DOHH2 (cell line): ENCODE measurements around the gene DDX3Y.

ENCODE experiments used
- H3F3A ChIP-seq: fragments of 200-600 bp; sonication (generic), shearing (Covaris generic); 2 replicates; pipeline ENCODE4 v1.6.0; 2016; ENCODE audit warnings: antibody characterized with exemption, mild to moderate bottlenecking; ENCODE audit not compliant: control insufficient read depth, insufficient read depth
- H3K27ac ChIP-seq: fragments of 200-600 bp; sonication (generic); 2 replicates; pipeline ENCODE4 v1.5.1; 2014; ENCODE audit warnings: low read depth, mild to moderate bottlenecking, low read length, moderate library complexity
- H3K27me3 ChIP-seq: fragments of 200-600 bp; sonication (generic); 2 replicates; pipeline ENCODE4 v1.6.1; 2014; ENCODE audit warnings: mild to moderate bottlenecking, low read length, mixed read lengths; ENCODE audit not compliant: control insufficient read depth
- H3K36me3 ChIP-seq: fragments of 200-600 bp; sonication (generic); 2 replicates; pipeline ENCODE4 v1.6.1; 2014; ENCODE audit warnings: mild to moderate bottlenecking, low read length, moderate library complexity, mixed read lengths; ENCODE audit not compliant: control insufficient read depth
- H3K4me1 ChIP-seq: fragments of 200-600 bp; sonication (generic); 2 replicates; pipeline ENCODE4 v1.6.1; 2014; ENCODE audit warnings: mild to moderate bottlenecking, low read length, mixed read lengths; ENCODE audit not compliant: control insufficient read depth
- H3K4me2 ChIP-seq: fragments of 200-600 bp; sonication (generic); 2 replicates; pipeline ENCODE4 v1.6.0; 2014; ENCODE audit warnings: mild to moderate bottlenecking, low read length, moderate library complexity
- H3K4me3 ChIP-seq: fragments of 200-600 bp; sonication (generic); 2 replicates; pipeline ENCODE4 v1.5.1; 2014; ENCODE audit warnings: mild to moderate bottlenecking, low read length, mixed read lengths
- H3K79me2 ChIP-seq: fragments of 200-600 bp; sonication (generic); 2 replicates; pipeline ENCODE4 v1.6.1; 2014; ENCODE audit warnings: mild to moderate bottlenecking, low read length, mixed read lengths; ENCODE audit not compliant: control insufficient read depth
- H3K9me2 ChIP-seq: fragments of 200-600 bp; sonication (generic); replicated peaks from 2 replicates; pipeline ENCODE4 v1.6.1; 2014; ENCODE audit warnings: mild to moderate bottlenecking, low read length, mixed read lengths; ENCODE audit not compliant: control insufficient read depth
- H3K9me3 ChIP-seq: fragments of 200-600 bp; sonication (generic); 2 replicates; pipeline ENCODE4 v1.6.1; 2014; ENCODE audit warnings: antibody characterized with exemption, low read length, mixed read lengths; ENCODE audit not compliant: control insufficient read depth, insufficient read depth
- H4K20me1 ChIP-seq: fragments of 200-600 bp; sonication (generic); 2 replicates; pipeline ENCODE4 v1.6.0; 2014; ENCODE audit warnings: low read depth, mild to moderate bottlenecking, antibody characterized with exemption, low read length, moderate library complexity; ENCODE audit not compliant: control insufficient read depth, insufficient read depth
- EZH2phosphoT487 ChIP-seq: fragments of 200-600 bp; sonication (generic); IDR thresholded peaks from 2 replicates; pipeline ENCODE4 v1.6.1; 2017; ENCODE audit warnings: borderline replicate concordance, mild to moderate bottlenecking, antibody characterized with exemption, low read length, moderate library complexity, mixed read lengths
- TF ChIP-seq, protein P1 (sequence below): fragments of 200-600 bp; sonication (generic); IDR thresholded peaks from one replicate; pipeline ENCODE4 v1.5.1; 2014; ENCODE audit warnings: antibody characterized with exemption, mild to moderate bottlenecking, low read depth, low read length; ENCODE audit not compliant: poor library complexity, severe bottlenecking

DDX3Y gene

DNA sequence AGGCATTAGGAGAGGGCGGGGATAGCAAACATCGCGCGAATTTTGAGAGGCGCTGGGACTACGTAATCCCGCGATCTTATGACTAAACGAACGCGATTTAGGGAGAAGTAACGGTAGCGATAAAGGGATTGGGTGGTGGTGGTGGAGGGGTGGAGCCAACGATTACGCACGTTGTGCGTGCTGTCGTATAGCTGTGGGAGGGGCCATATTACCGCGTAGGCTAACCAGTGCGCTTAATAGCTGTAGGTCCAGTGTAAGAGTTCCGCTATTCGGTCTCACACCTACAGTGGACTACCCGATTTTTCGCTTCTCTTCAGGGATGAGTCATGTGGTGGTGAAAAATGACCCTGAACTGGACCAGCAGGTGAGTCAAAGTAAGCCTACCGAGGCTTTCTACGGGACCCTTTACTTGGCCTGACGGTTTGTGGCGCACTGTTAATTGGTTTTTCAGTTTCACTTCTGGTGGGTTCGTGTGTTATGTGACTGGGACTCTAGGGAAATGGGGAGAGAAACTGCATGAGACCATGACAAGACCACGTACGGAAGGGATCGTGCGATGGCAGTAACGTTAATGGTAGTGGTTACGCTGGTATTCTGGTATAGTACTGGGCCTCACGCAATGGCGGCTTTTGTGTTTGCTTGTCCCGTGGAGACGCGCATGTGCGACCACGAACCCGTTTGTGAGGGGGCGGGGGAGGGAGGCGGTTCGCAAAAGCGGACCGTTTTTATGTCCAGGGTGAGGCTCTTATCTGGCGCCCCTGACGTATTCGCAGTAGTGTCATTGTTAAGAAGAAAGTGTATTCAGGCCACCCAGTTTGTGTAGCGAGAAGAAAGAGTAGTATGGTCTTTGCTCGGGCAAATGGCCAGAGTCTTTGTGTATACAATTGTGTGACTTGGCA is at the start of gene DDX3Y:
DDX3Y (plus strand) TSS at position 251 of the 899 bp plus-strand sequence; CDS start at position 320, 69 bp downstream.
- Histone ChIP-seq H3K9me2 (no peaks in the 10 kb centered on the region), H3K4me3 (peak within 1 kb of the TSS; percentile 98), H3K27ac (peak within 1 kb of the TSS; percentile 88), H3K79me2 (peaks cover 53% of the 10 kb centered on the region), H3K4me2 (peak within 1 kb of the TSS; percentile 71), H4K20me1 (peaks cover 16% of the 10 kb centered on the region; the same call in 1 of the 2 replicates), H3K27me3 (no peaks in the 10 kb centered on the region), H3F3A (no peaks in the 10 kb centered on the region), H3K4me1 (peaks cover 19% of the 10 kb centered on the region), H3K9me3 (0 out of 2 replicates have a peak, but pooled peaks cover 4% of the 10 kb centered on the region), H3K36me3 (peaks cover 45% of the 10 kb centered on the region)
- TF ChIP-seq, protein P1, sequence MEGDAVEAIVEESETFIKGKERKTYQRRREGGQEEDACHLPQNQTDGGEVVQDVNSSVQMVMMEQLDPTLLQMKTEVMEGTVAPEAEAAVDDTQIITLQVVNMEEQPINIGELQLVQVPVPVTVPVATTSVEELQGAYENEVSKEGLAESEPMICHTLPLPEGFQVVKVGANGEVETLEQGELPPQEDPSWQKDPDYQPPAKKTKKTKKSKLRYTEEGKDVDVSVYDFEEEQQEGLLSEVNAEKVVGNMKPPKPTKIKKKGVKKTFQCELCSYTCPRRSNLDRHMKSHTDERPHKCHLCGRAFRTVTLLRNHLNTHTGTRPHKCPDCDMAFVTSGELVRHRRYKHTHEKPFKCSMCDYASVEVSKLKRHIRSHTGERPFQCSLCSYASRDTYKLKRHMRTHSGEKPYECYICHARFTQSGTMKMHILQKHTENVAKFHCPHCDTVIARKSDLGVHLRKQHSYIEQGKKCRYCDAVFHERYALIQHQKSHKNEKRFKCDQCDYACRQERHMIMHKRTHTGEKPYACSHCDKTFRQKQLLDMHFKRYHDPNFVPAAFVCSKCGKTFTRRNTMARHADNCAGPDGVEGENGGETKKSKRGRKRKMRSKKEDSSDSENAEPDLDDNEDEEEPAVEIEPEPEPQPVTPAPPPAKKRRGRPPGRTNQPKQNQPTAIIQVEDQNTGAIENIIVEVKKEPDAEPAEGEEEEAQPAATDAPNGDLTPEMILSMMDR: no peak
- no peak for TF ChIP-seq EZH2phosphoT487

DNA sequence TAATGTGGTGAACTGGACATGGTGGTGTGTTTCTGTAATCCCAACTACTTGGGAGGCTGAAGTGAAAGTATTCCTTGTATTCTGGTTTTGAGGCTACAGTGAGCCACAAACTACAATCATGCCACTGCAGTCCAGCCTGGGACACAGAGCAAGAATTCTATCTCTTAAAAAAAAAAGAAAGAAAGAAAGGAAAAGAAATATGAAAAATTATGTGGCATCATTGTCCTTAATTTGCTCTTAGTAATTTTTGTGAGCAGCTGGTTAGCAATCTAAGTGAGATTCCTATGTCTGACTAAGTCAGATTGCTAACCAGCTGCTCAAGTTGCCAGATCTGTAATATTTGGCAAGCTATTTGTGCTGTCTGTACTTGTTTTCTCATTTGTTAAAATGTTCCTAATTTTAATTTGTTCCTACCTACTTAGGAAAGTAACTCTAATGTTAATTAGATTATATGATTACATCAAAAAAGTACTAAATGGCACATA is 48.8 kb upstream of the DDX3Y start:
- no peak for TF ChIP-seq EZH2phosphoT487
- TF ChIP-seq, protein P1: no peak
- no peaks in the 10 kb centered on the region for H3K36me3 ChIP-seq
- no peak overlapping the region for H3K4me3 ChIP-seq
- no peaks in the 10 kb centered on the region for H3K4me1 ChIP-seq
- no peaks in the 10 kb centered on the region for H3K27me3 ChIP-seq
- H3K79me2 ChIP-seq: no peaks in the 10 kb centered on the region
- no peaks in the 10 kb centered on the region for H3F3A ChIP-seq
- H3K9me3 ChIP-seq: no peaks in the 10 kb centered on the region
- H3K27ac ChIP-seq: no peak overlapping the region
- H3K4me2 ChIP-seq: no peak overlapping the region
- H3K9me2 ChIP-seq: no peaks in the 10 kb centered on the region
- H4K20me1 ChIP-seq: no peaks in the 10 kb centered on the region

DNA sequence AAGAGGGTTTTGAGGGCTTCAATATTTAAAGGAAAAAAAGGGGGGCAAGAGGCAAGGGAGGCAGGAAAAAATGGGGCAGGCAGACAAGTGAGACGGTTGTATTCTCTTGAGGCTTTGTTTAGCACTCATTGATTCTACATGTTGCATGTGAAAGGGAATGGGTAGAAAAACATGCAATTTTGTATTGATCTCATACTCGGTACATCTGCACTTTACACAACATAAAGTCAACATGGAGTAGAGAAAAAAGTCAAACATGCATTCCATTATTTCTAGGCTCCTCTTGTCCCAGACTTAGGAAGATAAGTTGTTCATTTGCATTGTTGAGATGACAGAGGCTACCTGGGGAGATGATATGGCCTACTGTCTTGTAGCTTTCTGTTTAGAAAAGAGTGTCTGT is 36.7 kb upstream of the DDX3Y start:
- Histone ChIP-seq H3K79me2 (no peaks in the 10 kb centered on the region), H3K27ac (no peak overlapping the region), H4K20me1 (no peaks in the 10 kb centered on the region), H3K36me3 (no peaks in the 10 kb centered on the region), H3K27me3 (no peaks in the 10 kb centered on the region), H3K4me3 (no peak overlapping the region), H3K4me2 (no peak overlapping the region), H3K4me1 (no peaks in the 10 kb centered on the region), H3K9me2 (no peaks in the 10 kb centered on the region), H3F3A (no peaks in the 10 kb centered on the region), H3K9me3 (no peaks in the 10 kb centered on the region)
- no peak for TF ChIP-seq EZH2phosphoT487
- TF ChIP-seq, protein P1: no peak
